Nephron progenitor cell (in vitro differentiated cells): ENCODE measurements around the gene SEPSECS.

Experiments used
- DNase-seq: peaks from one replicate; pipeline ENCODE4 v3.0.0; 2021
- H3K27ac Mint-ChIP-seq: 2 replicates; pipeline ENCODE4 v1.8.0; 2021; ENCODE audit warnings: mild to moderate bottlenecking, moderate library complexity, mixed read lengths
- H3K27me3 Mint-ChIP-seq: 2 replicates; pipeline ENCODE4 v1.8.0; 2021; ENCODE audit warnings: mild to moderate bottlenecking, low read depth, mixed read lengths; ENCODE audit not compliant: poor library complexity
- H3K36me3 Mint-ChIP-seq: 2 replicates; pipeline ENCODE4 v1.8.0; 2021; ENCODE audit warnings: low read depth, mixed read lengths
- H3K4me1 Mint-ChIP-seq: 2 replicates; pipeline ENCODE4 v1.8.0; 2021; ENCODE audit warnings: mixed read lengths
- H3K4me3 Mint-ChIP-seq: 2 replicates; pipeline ENCODE4 v1.8.0; 2021; ENCODE audit warnings: mild to moderate bottlenecking, moderate library complexity, mixed read lengths
- H3K9me3 Mint-ChIP-seq: 2 replicates; pipeline ENCODE4 v1.8.0; 2021; ENCODE audit warnings: mild to moderate bottlenecking, moderate library complexity, mixed read lengths
- TF ChIP-seq, protein P1 (sequence below): fragments of 200-600 bp; sonication (generic); IDR thresholded peaks from 2 replicates; pipeline ENCODE4 v1.5.0; 2021; ENCODE audit warnings: antibody characterized with exemption

The SEPSECS gene

DNA sequence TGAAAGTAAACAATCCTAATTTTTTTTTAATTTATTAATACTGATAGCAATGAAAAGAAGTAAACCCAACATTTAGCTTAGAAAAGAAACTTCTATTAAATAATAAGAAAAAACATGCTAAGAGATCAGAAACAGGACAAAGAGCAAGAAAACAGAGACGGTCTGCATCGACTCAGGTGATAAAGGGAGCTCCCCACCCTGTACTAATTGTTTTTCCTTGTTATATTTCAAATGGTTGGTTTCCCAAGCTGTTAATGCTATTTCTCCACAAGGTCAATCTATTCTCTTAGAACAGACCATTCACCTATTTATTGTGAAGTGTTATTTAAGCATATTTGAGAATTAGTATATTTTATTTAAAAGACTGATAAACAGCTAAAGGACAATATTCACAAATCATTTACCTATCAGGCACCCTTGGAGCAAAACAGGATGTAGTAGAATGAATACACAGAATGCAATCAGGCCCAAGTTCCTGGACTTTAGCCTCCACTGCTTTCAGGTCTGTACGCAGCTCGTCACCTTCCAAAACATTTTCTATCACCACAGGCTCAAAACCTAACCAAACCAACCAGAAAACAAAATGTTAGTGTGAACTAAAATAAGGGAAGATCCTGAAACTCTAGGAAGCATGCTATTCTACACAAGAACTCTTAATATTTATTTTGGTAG is 5.5 kb downstream of the SEPSECS start:
- no peak for DNase-seq
- Mint-ChIP-seq H3K4me1 (peaks cover 9% of the 10 kb centered on the region), H3K27me3 (no peaks in the 10 kb centered on the region), H3K27ac (peak overlapping the region; percentile 8), H3K36me3 (peaks cover 5% of the 10 kb centered on the region), H3K4me3 (no peak overlapping the region), H3K9me3 (no peaks in the 10 kb centered on the region)
- TF ChIP-seq, protein P1, sequence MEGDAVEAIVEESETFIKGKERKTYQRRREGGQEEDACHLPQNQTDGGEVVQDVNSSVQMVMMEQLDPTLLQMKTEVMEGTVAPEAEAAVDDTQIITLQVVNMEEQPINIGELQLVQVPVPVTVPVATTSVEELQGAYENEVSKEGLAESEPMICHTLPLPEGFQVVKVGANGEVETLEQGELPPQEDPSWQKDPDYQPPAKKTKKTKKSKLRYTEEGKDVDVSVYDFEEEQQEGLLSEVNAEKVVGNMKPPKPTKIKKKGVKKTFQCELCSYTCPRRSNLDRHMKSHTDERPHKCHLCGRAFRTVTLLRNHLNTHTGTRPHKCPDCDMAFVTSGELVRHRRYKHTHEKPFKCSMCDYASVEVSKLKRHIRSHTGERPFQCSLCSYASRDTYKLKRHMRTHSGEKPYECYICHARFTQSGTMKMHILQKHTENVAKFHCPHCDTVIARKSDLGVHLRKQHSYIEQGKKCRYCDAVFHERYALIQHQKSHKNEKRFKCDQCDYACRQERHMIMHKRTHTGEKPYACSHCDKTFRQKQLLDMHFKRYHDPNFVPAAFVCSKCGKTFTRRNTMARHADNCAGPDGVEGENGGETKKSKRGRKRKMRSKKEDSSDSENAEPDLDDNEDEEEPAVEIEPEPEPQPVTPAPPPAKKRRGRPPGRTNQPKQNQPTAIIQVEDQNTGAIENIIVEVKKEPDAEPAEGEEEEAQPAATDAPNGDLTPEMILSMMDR = no peak

DNA sequence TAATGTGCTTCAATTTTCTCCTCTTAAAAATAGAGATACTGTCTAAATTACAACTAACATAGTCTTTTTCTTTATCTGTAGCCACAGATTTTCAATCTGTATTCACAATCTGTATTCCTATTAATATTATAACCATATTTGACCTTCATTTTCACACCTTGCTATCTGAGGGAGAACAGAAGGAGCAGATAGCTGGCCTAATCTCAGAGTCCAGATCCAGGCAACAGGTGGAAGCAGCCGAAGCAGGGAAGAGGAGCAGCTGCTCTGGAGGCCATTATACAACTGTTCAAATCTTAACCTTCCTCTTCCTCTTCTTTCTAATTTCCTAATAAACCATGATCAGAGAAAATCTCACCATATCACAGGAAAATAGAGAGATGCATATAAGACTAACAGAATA is 14.2 kb downstream of the SEPSECS start:
- no peak overlapping the region for H3K27ac Mint-ChIP-seq
- peaks cover 2% of the 10 kb centered on the region for H3K27me3 Mint-ChIP-seq
- H3K4me3 Mint-ChIP-seq = no peak overlapping the region
- DNase-seq = no peak
- H3K4me1 Mint-ChIP-seq = no peaks in the 10 kb centered on the region
- H3K36me3 Mint-ChIP-seq = peaks cover 5% of the 10 kb centered on the region
- no peaks in the 10 kb centered on the region for H3K9me3 Mint-ChIP-seq
- TF ChIP-seq, protein P1 = no peak

DNA sequence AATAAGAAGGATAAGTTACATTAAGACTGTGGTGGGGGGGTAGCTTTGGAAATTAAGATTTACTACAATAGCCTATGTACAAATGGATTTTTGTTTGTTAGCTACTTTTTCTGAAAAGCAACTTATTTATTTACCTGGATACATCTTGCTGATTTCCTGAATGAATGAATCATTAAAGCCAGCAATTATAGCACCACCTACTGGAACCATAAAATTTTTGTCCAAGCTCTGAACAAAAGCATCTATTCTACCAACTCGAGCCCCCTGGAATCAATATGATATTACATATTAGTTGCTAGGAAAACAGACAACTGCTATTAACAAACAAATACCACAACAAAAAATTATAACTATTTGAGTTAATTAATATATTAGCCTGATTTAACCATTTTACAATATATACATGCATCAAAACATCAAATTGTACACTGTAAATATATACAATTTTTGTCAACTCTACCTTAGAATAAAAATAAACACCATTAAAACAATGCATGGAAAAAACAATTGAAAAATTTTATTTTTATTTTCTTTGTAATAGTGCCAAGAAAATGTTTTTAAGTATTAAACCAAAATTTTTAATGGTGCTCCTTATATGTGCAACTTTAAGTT is 15.3 kb downstream of the SEPSECS start:
- no peaks in the 10 kb centered on the region for H3K36me3 Mint-ChIP-seq
- peaks cover 2% of the 10 kb centered on the region for H3K27me3 Mint-ChIP-seq
- TF ChIP-seq, protein P1 = peak; percentile 40
- H3K4me3 Mint-ChIP-seq = no peak overlapping the region
- no peak for DNase-seq
- no peaks in the 10 kb centered on the region for H3K4me1 Mint-ChIP-seq
- no peaks in the 10 kb centered on the region for H3K9me3 Mint-ChIP-seq
- H3K27ac Mint-ChIP-seq = no peak overlapping the region

DNA sequence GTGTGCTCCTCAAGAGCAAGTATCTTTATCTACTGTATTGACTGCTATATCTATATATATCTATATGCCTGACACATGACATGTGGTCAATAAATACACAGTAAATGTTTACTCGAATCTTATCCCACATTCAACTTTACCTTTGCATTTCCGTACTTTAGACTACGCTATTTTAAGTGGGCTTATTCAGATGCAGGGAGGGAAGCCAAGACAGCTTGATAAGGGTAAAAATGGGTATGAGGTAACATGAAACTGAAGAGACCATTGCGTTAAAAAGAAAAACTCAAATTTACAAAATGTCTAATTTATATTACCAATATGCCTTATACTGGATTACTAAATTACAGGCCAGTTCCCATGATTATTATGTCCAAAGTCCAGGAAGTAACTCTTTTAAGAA is 17.8 kb downstream of the SEPSECS start:
- H3K4me1 Mint-ChIP-seq = no peaks in the 10 kb centered on the region
- H3K9me3 Mint-ChIP-seq = peaks cover 3% of the 10 kb centered on the region
- no peak for DNase-seq
- H3K27me3 Mint-ChIP-seq = peaks cover 2% of the 10 kb centered on the region
- H3K27ac Mint-ChIP-seq = no peak overlapping the region
- H3K36me3 Mint-ChIP-seq = peaks cover 13% of the 10 kb centered on the region
- TF ChIP-seq, protein P1 = no peak
- H3K4me3 Mint-ChIP-seq = no peak overlapping the region

DNA sequence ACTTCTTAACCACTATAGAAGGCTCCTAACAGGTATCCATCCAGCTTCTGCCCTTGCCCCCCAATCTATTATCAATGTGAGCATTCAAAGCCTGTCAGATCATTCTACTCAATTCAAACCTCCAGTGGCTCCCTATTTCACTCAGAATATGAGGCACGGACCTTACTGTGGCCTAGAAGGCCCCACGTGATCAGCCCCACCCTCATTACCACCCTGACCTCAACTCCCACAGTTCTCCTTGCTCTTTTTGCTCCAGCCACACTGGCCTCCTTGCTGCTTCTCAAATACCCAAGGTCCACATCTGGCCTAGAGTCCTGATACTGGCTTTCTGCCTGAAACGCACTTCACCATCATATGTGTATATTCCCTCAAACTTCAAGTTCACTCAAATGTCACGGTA is 18.7 kb downstream of the SEPSECS start:
- Mint-ChIP-seq H3K27me3 (peaks cover 2% of the 10 kb centered on the region), H3K4me3 (no peak overlapping the region), H3K36me3 (peaks cover 22% of the 10 kb centered on the region), H3K9me3 (peaks cover 12% of the 10 kb centered on the region), H3K27ac (no peak overlapping the region), H3K4me1 (no peaks in the 10 kb centered on the region)
- DNase-seq = no peak
- TF ChIP-seq, protein P1 = no peak

DNA sequence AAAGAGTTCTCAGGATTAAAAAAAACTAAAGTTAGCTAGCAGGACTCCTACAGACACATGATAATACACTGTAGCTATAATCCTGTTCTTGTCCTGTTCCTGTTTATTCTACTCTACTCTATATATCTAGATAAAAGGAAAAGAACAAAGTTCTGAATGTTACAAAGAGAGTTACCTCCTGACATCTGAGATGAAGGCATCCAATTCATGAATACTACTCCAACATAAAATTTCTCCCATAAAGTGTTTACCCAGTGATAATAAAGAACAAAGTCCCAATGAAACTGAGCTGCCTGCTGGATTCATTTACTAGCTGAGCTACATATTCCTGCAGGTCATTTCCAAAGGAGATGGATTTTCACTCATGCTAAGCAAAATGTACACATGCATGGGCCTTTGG is 27.1 kb downstream of the SEPSECS start:
- H3K9me3 Mint-ChIP-seq = peaks cover 33% of the 10 kb centered on the region
- DNase-seq = no peak
- H3K4me3 Mint-ChIP-seq = no peak overlapping the region
- TF ChIP-seq, protein P1 = no peak
- H3K36me3 Mint-ChIP-seq = peaks cover 40% of the 10 kb centered on the region
- H3K4me1 Mint-ChIP-seq = peaks cover 10% of the 10 kb centered on the region
- no peaks in the 10 kb centered on the region for H3K27me3 Mint-ChIP-seq
- H3K27ac Mint-ChIP-seq = no peak overlapping the region
